LHCN-M2 (cell line): ENCODE measurements around the gene AK3. TPM values are rescaled to one million over a fixed set of nuclear protein-coding genes. Genes with fewer than 3 reads are reported as not detected.

Source experiments
- DNase-seq: peaks from one replicate; pipeline ENCODE4 v3.0.0-alpha.2; 2012; ENCODE audit warnings: low read depth
- total RNA-seq: library from RNA; depleted of rRNA; stranded (reverse); fragments of >200 nt; gene quantifications from 2 replicates; pipeline ENCODE4 v1.2.3, GENCODE V29; 2014

The AK3 gene
- total RNA-seq, 1 experiment from 2014 or later = 85.5 TPM

DNA sequence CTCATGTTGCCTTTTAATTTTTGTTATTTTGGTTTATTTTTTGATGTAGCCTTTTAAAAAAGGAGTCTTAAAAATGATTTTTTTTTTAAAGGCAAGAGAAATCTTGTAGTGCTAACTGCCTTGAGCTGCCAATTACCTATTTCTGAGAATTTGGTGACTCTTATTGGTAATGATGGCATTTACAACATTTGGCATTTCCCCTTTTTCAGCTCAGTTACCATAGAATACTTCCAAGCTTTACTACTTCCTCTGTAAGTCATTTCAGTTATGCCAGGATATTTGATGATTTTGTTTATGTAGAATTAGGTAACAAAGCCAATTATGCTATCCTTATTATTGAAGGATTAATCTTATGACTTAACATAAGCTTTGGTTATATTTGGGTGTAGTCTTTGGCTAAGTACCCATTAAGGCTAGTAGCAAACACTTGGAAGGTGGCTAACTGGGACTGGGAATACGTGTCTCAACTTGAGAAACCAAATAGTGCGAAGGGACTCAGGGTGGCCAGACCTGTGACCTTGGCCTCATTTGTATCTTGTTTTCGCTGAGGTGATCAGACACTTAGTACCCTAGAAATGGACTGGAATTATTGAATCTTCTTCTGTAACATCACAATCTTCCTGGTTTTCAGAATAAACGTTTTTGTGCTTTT lies 33.9 kb downstream of the AK3 start:
- no peak for DNase-seq

DNA sequence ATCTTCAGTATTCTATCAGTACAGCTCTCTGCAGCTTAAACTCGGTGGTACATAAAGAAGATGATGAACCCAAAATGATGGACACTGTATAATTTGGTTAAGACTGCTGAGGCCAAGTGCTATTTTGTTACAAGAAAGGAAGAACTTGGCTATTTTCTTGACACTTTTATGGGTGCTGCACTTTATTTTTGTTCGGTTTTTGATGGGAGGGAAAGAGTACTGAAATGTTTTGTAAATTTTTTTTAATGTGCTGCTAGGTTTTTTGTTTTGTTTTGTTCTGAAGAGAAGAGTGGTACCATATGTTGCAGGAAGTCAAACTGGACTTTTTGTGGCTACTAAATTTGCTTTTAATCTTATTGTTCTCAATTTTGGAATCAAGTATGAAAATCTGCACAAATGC lies 35.0 kb downstream of the AK3 start:
- no peak for DNase-seq

- DNase-seq = peak; percentile 7
Observed at GRCh38 chr9:4704129-4704528, 36.9 kb downstream of the AK3 start.

- no peak for DNase-seq
Observed at GRCh38 chr9:4701526-4701925, 39.5 kb downstream of the AK3 start.

- no peak for DNase-seq
Observed at GRCh38 chr9:4700932-4701331, 40.1 kb downstream of the AK3 start.

- no peak for DNase-seq
Observed at GRCh38 chr9:4700091-4700490, 40.9 kb downstream of the AK3 start.

- DNase-seq = peak; percentile 47
Observed at GRCh38 chr9:4691795-4692194, 49.2 kb downstream of the AK3 start.

GRCh38 chr9:4690144-4690543 lies 50.9 kb downstream of the AK3 start:
- no peak for DNase-seq

- no peak for DNase-seq
Observed at GRCh38 chr9:4689687-4690104, 51.3 kb downstream of the AK3 start.

DNA sequence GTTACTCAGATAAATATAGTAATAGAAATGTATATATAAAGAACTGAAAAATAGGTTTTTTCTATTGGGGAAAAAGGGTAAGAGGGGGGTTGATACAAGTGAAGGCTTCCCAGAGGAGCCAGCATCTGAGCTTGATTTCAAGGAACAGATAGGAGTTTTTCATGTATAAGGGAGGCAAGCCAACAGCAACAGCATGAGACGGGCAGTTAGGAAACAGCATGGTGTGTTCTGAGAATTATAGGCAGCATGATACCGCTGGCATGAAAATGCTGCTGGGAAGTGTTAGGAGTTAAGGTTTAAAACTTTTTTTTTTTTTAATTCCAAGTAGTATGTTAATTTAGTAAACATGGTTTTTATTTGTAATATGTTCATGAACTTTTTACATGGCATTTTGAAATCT lies 52.0 kb downstream of the AK3 start:
- DNase-seq = no peak

DNA sequence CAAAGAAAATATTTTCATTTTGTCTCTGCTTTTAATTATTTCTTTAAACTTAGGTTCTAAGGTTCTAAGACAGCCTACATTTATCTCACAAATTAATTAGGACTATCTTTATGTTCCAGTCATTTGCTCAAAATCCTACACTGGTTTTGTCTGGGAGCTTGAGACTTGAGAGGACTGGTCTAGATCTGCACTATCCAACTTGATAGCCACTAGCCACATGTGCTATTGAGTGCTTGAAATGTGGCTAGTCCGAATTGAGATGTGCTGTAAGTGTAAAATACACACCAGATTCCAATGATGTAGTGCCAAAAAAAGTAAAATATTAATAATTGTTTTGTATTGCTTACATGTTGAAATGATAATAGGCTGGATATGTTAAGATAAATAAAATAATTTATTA lies 54.4 kb downstream of the AK3 start:
- DNase-seq = no peak

- DNase-seq = no peak
Observed at GRCh38 chr9:4686112-4686511, 54.9 kb downstream of the AK3 start.

DNA sequence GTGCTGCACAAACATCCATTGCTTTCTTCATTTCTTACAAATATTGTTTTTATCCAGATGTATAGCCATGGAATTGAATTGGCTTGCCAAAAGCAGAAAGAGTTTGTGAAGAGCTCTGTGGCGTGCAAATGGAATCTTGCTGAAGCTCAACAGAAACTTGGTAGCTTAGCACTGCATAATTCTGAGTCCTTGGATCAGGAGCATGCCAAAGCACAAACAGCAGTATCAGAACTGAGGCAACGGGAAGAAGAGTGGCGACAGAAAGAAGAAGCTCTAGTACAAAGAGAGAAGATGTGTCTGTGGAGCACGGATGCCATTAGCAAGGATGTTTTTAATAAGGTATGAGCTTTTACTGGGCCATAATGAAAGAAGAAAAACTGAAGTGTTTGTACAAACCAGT lies 56.2 kb downstream of the AK3 start:
- no peak for DNase-seq

GRCh38 chr9:4680750-4681149 lies 60.3 kb downstream of the AK3 start:
- DNase-seq = peak; percentile 71

- DNase-seq = no peak
Observed at GRCh38 chr9:4680173-4680525, 60.9 kb downstream of the AK3 start.

DNA sequence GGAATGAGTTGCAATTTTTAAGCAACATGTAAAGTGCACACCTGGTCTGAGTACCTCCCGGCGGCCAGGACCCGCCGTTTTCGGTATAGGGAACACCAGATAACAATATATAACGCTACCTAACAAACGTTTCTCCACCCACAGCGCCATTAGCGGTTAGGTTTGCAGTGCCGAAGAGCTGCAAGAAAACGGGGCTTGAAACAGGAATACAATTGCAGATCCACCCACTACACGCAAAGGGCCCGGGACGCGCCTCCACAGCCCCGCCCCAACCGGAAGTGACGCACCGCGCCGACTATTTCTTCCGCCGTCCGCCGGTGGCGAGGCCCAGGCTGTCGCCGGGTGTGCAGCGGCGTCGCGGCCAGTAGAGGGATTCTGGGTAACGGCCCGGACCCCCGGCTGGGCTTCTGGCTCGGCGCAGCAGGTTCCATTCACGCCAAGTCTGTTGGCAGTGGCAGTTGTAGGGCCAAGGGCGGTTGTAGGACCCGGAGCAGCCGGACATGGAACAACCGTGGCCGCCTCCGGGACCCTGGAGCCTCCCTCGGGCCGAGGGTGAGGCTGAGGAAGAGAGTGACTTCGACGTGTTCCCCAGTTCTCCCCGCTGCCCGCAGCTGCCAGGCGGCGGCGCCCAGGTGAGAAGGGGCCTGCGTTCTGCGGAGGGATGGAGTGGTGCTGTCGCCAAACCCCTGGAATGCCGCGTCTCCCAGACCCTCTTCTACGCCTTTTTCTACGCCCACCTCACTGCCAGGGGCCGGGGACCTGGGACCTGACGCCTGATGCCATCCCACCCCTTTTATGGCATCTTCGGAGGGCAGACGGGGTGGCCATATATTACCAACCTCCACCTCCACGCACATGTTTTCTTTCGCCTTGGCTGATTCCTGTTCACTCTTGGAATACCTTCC lies 61.5 kb downstream of the AK3 start, which contains the start of gene CDC37L1:
Gene CDC37L1 (plus strand): TSS at position 302 of the 905 bp plus-strand sequence. CDS start 199 bp downstream, at position 501.
- DNase-seq = peak; percentile 93

DNA sequence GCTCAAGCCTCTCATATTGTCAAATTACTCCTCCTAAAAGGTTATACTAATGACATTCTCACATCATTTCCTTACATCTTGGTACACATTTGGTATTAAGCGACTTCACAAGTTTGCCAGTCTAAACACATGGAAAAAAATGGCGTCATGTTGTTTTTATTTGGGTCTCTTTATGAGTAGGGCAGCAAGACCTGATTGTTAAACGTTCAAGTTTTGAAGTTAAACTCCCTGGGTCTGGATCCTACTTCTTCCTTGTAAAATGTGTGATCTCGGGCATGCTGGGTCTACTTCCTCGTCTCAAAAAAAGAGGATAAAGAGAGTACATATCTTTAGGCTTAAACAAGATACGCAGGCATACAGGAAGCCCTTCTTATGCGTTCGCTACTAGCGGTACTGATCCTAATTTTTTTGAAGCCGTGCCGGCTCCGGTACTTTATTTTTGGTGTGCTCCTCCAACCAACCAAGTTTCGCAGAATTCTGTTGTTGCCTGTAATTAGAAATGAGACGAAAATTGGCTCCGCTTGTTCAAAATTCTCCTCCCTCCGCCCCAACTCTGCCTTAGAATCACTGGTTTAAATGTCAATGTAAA lies 62.2 kb downstream of the AK3 start:
- DNase-seq = peak; percentile 50

DNA sequence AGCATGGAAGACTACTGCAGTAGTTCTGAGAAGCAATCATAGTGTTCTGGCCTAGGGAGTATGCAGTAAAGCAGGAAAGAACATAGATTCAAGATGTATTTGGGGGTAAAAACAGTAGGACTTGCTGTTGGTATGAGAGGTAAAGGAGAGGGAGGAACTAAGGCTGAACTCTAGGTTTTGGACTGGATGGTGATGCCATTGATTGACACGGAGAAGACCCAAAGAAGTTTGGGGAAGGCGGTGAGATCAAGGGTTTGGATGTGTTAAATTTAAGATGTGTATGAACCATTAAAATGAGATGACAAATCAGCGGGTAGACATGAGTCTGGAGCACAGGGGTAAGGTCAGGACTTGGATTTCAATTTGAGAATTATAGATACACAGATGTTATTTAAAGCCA lies 63.6 kb downstream of the AK3 start:
- no peak for DNase-seq

GRCh38 chr9:4674783-4675182 lies 66.2 kb downstream of the AK3 start:
- DNase-seq = peak; percentile 60

DNA sequence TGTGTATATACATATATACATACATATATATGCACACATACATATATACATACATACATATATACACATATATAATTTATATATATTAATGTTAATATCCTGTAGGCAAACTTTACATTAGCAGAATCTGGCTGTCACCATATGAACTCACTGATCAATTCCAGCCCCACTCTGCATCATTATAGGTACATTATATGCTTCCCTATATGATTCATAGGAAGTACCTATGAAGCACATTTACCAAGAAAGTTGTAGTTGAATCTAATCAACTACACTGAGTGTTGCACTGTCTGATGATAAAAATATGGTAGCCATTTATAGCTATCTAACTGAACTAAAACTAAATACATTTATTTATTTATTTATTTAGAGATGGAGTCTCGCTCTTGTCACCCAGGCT lies 69.3 kb downstream of the AK3 start:
- no peak for DNase-seq

DNA sequence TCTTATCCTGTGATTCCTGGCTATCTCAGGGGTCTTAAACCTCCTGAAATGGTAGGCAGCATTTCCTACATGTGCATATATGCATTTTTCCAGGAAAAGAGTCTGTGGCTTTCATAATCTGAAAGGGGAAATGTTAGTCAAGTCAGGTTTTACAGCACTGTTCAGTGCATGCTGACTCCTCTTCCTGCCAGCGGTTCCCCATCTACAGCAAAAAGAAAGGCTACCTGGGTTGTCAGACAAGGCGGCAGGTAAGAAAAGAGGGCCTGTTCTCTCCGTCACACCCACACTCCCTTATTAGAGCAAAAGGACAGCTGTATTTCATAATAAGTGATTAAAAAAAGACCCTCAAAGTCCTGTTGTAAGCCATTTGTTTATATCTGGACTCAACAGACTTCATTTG lies 70.4 kb downstream of the AK3 start:
- DNase-seq = no peak

DNA sequence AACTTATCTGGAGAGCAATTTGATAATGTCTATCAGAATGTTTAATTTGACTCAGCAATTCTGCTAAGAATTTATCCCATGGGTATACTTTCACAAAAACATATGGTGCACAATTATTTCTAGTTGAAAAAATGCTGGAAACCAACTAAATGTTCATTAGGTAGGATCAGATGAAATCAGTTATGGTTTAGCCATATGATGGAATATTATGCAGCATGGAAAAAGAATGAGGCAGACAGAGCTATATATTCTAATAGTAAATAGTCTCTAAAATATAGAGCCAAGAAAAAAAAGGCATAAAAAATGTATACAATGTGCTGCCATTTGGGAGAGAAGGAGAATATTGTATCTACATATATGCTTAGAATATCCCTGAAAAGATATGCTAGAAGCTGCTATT lies 71.1 kb downstream of the AK3 start:
- DNase-seq = no peak

DNA sequence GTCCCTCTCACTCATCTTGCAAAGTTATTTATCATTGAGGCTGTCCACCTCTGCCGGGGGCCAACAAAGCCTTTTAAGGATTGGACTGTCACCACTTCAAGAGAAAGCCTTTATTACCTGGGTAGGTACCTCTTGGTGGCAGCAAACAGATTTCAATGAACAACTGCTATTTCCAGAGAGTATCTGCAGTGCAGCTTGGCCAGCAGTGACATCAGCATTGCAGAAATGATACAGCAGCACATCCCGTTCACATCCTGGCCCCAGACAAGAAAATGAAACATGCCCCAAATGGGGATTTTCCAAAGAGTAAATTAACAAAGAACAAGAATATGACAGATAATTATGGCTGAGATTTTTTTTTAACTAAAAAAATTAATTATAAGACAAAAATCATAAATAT lies 72.4 kb downstream of the AK3 start:
- no peak for DNase-seq
